SKM-1 (cell line): ENCODE data around the gene SLX9.

Source experiments
- DNase-seq: peaks from one replicate; lab custom pipeline; 2025; ENCODE audit not compliant: unreplicated experiment; lab: John Stamatoyannopoulos, UW

The SLX9 gene, protein sequence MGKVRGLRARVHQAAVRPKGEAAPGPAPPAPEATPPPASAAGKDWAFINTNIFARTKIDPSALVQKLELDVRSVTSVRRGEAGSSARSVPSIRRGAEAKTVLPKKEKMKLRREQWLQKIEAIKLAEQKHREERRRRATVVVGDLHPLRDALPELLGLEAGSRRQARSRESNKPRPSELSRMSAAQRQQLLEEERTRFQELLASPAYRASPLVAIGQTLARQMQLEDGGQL

GRCh38 chr21:44939532-44940115 lies at the start of gene SLX9:
Gene SLX9 (plus strand): TSS chr21:44940029. CDS start chr21:44940058, 29 bp downstream.
- DNase-seq: peak; percentile 78

DNA sequence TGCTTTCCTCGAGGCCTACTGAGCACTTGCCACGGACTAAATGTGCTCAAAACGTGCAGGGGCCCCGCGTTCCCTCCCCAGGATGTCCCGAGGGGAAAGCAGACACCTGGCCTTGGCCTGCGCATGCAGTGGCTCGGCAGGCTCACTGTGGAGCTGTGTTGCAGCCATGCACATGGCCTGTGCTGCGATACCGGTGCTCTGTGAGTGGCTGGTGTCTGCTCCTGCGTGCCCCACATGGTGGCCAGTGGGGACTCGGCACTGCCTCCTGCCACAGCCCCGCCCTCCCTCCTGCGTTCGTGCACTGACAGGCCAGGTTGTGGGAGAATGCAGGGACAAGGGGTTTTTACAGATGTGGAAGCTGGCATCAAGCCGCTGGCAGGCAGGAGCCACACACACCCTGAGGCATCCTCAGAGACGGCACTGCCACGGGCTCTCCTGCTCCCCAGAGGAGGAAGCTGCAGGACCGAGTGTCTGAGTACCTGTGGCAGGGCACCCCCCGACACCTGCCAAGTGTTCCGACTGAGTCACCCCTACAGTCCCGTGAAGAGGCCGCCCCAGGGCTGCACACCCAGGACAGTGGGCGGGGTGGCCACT lies 49.4 kb upstream of the SLX9 start:
- no peak for DNase-seq

GRCh38 chr21:44890961-44891541 lies 48.8 kb upstream of the SLX9 start:
- no peak for DNase-seq

DNA sequence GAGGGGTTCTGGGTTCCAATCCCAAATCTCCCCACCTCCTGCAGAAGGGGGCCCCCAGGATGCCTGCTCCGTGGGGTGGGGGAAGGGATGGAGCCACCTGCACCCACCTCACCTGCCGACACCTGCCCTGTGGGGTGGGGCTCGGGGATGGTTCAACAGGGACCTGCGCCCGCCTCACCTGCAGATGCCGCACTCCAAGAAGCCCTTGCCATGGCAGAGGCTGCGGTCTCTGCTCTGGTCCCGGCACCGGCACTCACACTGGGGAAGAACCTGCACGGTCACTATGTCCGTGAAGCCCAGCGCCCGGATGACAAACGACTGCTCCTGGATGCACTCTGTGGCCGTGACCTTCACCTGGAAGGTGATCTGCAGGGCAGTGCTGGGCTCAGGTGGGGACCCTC lies 48.2 kb upstream of the SLX9 start:
- no peak for DNase-seq

GRCh38 chr21:44892095-44892494 lies 47.7 kb upstream of the SLX9 start:
- DNase-seq: no peak

DNA sequence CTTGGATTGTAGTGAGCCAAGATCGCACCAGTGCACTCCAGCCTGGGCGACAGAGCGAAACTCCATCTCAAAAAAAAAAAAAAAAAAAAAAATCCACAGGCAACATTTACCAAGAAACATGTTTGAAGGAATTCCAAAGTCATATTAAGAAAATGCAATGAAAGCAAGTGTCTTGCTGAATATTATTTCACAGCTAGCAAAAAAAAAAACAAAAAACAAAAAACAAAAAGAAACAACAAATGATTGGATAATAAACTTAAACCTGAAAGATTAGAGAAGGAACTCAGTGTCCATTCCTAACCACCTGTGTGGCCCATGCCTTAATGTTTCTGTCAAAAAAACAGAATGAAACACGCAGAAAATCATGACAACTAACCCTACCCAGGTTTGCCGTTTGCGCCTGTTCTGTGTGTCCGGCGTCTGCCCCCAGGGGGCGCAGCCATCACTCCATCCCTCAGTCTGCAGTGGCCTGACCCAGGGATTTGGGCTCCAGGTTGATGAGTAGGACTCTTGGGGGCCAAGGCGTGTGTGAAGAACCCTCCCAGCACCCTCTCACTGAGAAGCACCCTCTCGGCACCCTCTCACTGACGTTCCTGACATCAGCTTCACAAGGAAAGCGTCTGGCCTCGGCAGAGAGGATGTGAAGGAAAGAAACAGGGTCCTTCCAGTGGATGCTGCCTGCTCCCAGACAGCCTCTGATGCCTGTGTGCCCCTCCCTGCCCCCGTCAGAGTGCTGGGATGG lies 47.1 kb upstream of the SLX9 start:
- no peak for DNase-seq

- DNase-seq: no peak
These were observed 46.6 kb upstream of the SLX9 start for GRCh38 chr21:44893278-44893556.

DNA sequence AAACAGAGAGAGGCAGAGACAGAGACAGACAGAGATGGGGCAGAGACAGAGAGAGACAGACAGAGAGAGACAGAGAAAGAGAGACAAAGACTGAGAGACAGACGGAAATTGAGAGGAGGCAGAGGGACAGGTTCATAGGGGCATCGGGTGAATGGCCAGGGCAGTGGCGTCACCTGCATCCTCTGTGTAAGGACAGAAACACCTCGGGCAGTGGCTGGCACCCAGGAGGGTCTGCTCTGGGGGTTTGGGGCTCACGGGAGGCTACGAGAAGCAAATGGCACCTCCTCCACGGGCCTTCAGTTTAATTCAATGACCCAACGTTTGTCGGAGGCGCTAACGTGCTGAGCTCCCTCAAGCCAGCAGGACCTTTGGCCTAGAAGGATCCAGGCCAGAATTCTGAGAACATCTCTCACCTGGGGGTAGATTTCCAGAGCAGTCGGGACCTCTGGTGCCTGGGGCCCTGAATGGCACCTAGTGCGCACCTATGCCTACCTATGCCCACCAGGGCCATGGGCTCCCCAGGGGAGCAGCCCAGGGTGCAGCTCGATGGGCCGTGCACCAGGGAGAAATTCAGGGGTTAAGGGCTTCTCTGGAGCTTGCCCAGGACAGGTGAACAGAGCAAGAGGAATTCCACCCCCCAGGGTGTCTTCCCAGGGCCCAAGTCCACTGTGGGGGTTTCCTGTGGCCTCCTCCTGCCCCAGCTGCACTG lies 45.7 kb upstream of the SLX9 start:
- no peak for DNase-seq

- no peak for DNase-seq
These were observed 45.0 kb upstream of the SLX9 start for GRCh38 chr21:44894687-44895302.

DNA sequence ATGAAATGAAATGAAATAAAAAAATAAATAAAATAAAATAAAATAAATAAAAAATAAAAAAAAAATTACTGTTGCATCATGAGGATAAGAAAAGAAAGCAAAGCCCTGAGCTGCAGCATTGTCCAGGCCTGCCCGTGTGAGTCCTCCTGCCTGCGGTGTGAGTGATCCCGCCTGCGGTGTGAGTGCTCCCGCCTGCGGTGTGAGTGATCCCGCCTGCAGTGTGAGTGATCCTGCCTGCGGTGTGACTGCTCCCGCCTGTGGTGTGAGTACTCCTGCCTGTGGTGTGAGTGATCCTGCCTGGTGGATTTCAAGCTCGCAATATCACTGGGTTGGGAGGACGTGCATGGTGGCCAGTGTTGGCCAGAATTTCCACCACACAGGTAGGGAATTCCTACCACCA lies 44.0 kb upstream of the SLX9 start:
- no peak for DNase-seq

GRCh38 chr21:44896561-44897286 lies 43.1 kb upstream of the SLX9 start:
- DNase-seq: no peak

- DNase-seq: no peak
These were observed 42.4 kb upstream of the SLX9 start for GRCh38 chr21:44897326-44898010.

DNA sequence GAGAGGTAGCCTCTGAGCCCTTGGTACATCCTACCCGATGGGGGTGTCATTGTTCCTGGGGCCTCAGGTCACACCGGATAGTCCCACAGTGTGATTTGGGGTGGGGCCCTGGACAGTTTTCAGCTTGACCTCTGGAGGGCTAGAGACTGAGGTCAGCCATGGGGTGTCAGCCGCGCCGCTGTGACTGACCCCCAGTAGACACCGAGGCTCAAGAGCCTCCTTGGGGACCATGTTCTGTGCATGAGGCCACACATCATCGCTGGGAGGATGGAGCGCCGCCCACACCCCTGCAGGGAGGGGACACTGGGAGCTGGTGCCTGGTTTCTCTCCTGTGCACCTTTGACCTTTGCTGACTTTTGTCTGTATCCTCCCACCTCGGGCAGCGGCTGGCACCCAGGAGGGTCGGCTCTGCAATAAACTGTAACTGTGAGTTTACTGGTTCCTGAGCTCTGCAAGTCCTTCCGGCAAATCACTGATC lies 41.8 kb upstream of the SLX9 start:
- DNase-seq: no peak

GRCh38 chr21:44898851-44899767 lies 40.7 kb upstream of the SLX9 start:
- DNase-seq: no peak

DNA sequence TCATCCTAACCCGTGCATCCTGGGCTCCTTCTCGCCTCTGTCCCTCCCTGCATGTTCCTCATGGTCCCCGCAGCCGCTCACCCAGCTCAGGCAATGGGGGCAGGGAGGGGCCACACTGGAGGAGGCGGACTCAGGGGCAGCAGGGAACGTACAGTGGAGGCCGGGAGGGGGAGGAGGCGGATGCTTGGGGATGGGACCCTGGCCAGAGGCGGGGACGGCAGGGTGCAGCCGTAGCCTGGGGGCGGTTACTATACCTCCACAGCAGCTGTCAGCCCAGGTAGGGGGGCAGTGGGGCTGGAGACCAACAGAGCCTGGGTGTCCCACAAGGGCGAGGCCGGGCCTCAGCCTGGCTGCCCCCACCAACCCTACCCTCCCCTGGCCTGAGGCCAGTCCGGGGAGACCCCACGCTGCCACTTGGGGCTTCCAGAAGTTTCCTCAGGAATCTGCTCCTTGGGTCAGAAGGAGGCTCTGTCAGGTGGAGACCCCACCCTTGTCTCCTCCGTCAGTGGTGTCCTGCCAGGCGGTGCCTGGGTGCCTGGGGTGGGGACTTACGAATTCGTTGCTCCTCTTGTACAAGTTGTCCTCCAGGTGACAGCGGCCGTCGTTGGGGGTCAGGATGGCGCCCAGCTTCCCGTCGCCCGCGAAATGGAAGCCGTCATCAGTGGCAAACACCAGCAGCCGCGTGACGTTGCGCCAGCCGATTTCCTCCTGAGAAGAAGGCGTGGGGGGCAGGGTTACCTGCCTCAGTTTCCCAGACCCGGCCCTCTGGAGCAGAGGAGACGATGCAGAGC lies 39.9 kb upstream of the SLX9 start:
- DNase-seq: no peak

DNA sequence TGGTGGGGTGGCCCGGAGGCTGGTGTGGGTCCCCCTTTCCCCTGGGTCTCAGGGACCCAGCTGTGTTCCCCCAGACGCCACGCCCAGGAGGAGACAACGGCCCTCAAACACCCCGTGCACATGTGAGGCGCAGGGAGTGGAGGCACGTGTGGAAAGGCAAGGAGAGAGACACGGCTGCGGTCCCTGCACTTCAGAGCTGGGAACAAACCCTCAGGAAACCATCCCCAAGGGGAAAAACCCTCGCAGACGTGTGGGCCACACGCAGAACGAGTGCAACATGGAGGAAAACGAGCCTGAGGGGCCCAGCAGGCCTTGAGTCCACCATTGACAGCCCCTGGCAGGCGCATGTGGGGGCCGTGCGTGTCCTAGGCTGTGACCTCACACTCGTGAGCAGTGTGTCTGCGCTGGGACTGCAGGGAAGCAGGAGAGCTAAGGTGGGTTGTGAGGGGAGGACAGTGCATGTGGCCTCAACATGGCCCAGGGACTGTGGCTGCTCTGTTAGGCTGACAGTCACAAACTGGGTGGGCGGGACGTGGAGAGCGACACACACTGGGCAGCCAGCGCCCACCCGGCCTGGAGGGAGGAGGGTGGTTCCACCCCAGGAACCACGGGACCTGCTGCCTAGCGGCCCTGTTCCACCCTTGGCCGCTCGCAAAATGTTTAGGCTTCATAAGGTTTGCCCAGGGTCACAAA lies 39.1 kb upstream of the SLX9 start:
- DNase-seq: no peak
